ENCODE measurements around the gene SRRT.

The SRRT gene

GRCh38 chr7:100874300-100874576 lies 665 bp upstream of the SRRT start:
- H3K36me3 ChIP-seq (replicated peaks; ENCODE audit: low read depth, low read length): peaks cover 56% of the 10 kb centered on the region
- H2AFZ ChIP-seq (ENCODE audit: low read depth, low read length): 0 out of 2 replicates have a peak overlapping the region, but pooled peaks have one; percentile 19
- H3K79me2 ChIP-seq (ENCODE audit: low read length): peaks cover 52% of the 10 kb centered on the region

GRCh38 chr7:100875356-100875751 lies 451 bp downstream of the SRRT start:
- no peak overlapping the region for H2AFZ ChIP-seq (ENCODE audit: low read depth, low read length)
- H3K9me3 ChIP-seq (ENCODE audit: insufficient read depth, low read length): no peaks in the 10 kb centered on the region
- H4K20me1 ChIP-seq (ENCODE audit: insufficient read depth, low read length): peaks cover 43% of the 10 kb centered on the region
- peaks cover 63% of the 10 kb centered on the region for H3K36me3 ChIP-seq (replicated peaks; ENCODE audit: low read depth, low read length)
- H3K9ac ChIP-seq (ENCODE audit: low read length): peak overlapping the region; percentile 99
- H3K27me3 ChIP-seq (ENCODE audit: low read depth, low read length): no peaks in the 10 kb centered on the region
- H3K4me1 ChIP-seq (ENCODE audit: low read length): peaks cover 16% of the 10 kb centered on the region
- H3K4me2 ChIP-seq (ENCODE audit: low read length): peak overlapping the region; percentile 79
- TF ChIP-seq CTCF (IDR thresholded peaks at IDR 0.05; ENCODE audit: low read depth, low read length) (no peak), EZH2phosphoT487 (IDR thresholded peaks at IDR 0.05; ENCODE audit: low read depth) (no peak)
- peak overlapping the region; percentile 83 for H3K27ac ChIP-seq (ENCODE audit: low read length)
- H3K79me2 ChIP-seq (ENCODE audit: low read length): peaks cover 63% of the 10 kb centered on the region
- H3K4me3 ChIP-seq (ENCODE audit: low read length): peak overlapping the region; percentile 94

More at GRCh38 chr7:100874300-100874576, 665 bp upstream of the SRRT start:
- Histone ChIP-seq H3K27ac (ENCODE audit: low read length) (peak overlapping the region; percentile 68), H3K27me3 (ENCODE audit: low read depth, low read length) (no peaks in the 10 kb centered on the region), H3K9ac (ENCODE audit: low read length) (peak overlapping the region; percentile 85), H4K20me1 (ENCODE audit: insufficient read depth, low read length) (peaks cover 33% of the 10 kb centered on the region), H3K4me2 (ENCODE audit: low read length) (peak overlapping the region; percentile 91), H3K4me1 (ENCODE audit: low read length) (peaks cover 16% of the 10 kb centered on the region), H3K4me3 (ENCODE audit: low read length) (peak overlapping the region; percentile 94), H3K9me3 (ENCODE audit: insufficient read depth, low read length) (no peaks in the 10 kb centered on the region)
- TF ChIP-seq CTCF (IDR thresholded peaks at IDR 0.05; ENCODE audit: low read depth, low read length) (no peak), EZH2phosphoT487 (IDR thresholded peaks at IDR 0.05; ENCODE audit: low read depth) (no peak)

- Histone ChIP-seq H3K79me2 (ENCODE audit: low read length) (peaks cover 85% of the 10 kb centered on the region), H3K4me2 (ENCODE audit: low read length) (no peak overlapping the region), H3K36me3 (replicated peaks; ENCODE audit: low read depth, low read length) (peaks cover 72% of the 10 kb centered on the region), H3K27ac (ENCODE audit: low read length) (no peak overlapping the region), H3K4me3 (ENCODE audit: low read length) (no peak overlapping the region), H4K20me1 (ENCODE audit: insufficient read depth, low read length) (peaks cover 57% of the 10 kb centered on the region), H3K9ac (ENCODE audit: low read length) (no peak overlapping the region), H3K4me1 (ENCODE audit: low read length) (peaks cover 16% of the 10 kb centered on the region), H3K27me3 (ENCODE audit: low read depth, low read length) (no peaks in the 10 kb centered on the region), H2AFZ (ENCODE audit: low read depth, low read length) (no peak overlapping the region), H3K9me3 (ENCODE audit: insufficient read depth, low read length) (no peaks in the 10 kb centered on the region)
- TF ChIP-seq CTCF (IDR thresholded peaks at IDR 0.05; ENCODE audit: low read depth, low read length) (no peak), EZH2phosphoT487 (IDR thresholded peaks at IDR 0.05; ENCODE audit: low read depth) (no peak)
These were observed 3.1 kb downstream of the SRRT start for GRCh38 chr7:100878013-100878412.

- Histone ChIP-seq H3K4me2 (ENCODE audit: low read length) (no peak overlapping the region), H2AFZ (ENCODE audit: low read depth, low read length) (no peak overlapping the region), H3K4me1 (ENCODE audit: low read length) (peaks cover 16% of the 10 kb centered on the region), H3K9ac (ENCODE audit: low read length) (no peak overlapping the region), H3K79me2 (ENCODE audit: low read length) (peaks cover 90% of the 10 kb centered on the region), H3K27ac (ENCODE audit: low read length) (no peak overlapping the region), H3K36me3 (replicated peaks; ENCODE audit: low read depth, low read length) (peaks cover 74% of the 10 kb centered on the region), H3K4me3 (ENCODE audit: low read length) (no peak overlapping the region), H3K9me3 (ENCODE audit: insufficient read depth, low read length) (no peaks in the 10 kb centered on the region), H4K20me1 (ENCODE audit: insufficient read depth, low read length) (peaks cover 61% of the 10 kb centered on the region), H3K27me3 (ENCODE audit: low read depth, low read length) (no peaks in the 10 kb centered on the region)
- TF ChIP-seq CTCF (IDR thresholded peaks at IDR 0.05; ENCODE audit: low read depth, low read length) (no peak), EZH2phosphoT487 (IDR thresholded peaks at IDR 0.05; ENCODE audit: low read depth) (no peak)
These were observed 3.8 kb downstream of the SRRT start for GRCh38 chr7:100878685-100879084.

Measured in OCI-LY3 (cell line).